Upper lobe of left lung (tissue), 4 donors: ENCODE data around the gene LRRC8D.

Experiments used
- EP300 ChIP-seq, 4 donors: sonication (generic); formaldehyde crosslinking; IDR thresholded peaks; one replicate each; pipeline ENCODE4 v1.5.1; 2017; ENCODE audit warnings: antibody characterized with exemption in 4 of 4, control low read depth in 2 of 4
- POLR2AphosphoS5 ChIP-seq, 2 donors: sonication (generic); formaldehyde crosslinking; IDR thresholded peaks; one replicate each; pipeline ENCODE4 v1.5.1; 2017; ENCODE audit warnings: antibody characterized with exemption in 2 of 2
- TF ChIP-seq, protein P1 (sequence below), 6 experiments: fragments of 450-650 bp in 4 of 6; fragments of 200-600 bp in 2 of 6; sonication (generic) in 2 of 6; IDR thresholded peaks; one replicate each; pipeline ENCODE4 v1.5.1; 2016 to 2019; ENCODE audit warnings: antibody characterized with exemption in 6 of 6

DNA sequence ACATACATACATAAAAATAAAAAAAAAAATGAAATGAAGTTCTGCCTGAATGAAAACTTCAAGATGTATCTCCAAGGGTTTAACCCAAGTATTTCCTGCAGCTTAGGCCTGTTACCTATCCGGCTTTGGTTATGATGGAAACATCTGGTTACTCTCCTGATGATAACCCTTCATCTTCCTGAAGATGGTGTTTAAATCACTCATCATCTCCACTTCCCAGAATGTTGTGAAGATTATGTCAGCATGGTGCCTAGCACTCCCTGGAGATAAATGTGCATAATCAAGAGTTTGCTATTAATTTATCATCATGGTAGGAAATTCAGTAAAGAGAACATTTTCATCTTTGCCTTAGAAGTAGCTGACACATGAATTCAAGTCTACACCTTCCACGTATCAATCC lies 121.2 kb downstream of the LRRC8D start:
- no peak for TF ChIP-seq POLR2AphosphoS5 (IDR thresholded peaks at IDR 0.05)
- TF ChIP-seq, protein P1, sequence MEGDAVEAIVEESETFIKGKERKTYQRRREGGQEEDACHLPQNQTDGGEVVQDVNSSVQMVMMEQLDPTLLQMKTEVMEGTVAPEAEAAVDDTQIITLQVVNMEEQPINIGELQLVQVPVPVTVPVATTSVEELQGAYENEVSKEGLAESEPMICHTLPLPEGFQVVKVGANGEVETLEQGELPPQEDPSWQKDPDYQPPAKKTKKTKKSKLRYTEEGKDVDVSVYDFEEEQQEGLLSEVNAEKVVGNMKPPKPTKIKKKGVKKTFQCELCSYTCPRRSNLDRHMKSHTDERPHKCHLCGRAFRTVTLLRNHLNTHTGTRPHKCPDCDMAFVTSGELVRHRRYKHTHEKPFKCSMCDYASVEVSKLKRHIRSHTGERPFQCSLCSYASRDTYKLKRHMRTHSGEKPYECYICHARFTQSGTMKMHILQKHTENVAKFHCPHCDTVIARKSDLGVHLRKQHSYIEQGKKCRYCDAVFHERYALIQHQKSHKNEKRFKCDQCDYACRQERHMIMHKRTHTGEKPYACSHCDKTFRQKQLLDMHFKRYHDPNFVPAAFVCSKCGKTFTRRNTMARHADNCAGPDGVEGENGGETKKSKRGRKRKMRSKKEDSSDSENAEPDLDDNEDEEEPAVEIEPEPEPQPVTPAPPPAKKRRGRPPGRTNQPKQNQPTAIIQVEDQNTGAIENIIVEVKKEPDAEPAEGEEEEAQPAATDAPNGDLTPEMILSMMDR (IDR thresholded peaks at IDR 0.05): no peak
- no peak for TF ChIP-seq EP300 (IDR thresholded peaks at IDR 0.05)
